C4-2B (cell line): Measurements from ENCODE around the gene CXCR3.
"Not testable (repeated sequence)": the region's sequence is repeated elsewhere in the genome, so short reads cannot be mapped to it uniquely, and the experiment has no call there.

ENCODE experiments used
- H3K27ac ChIP-seq: fragments of 450-650 bp; 2 replicates; pipeline ENCODE4 v1.5.1; 2017
- ZFX ChIP-seq: fragments of 450-650 bp; IDR thresholded peaks from 2 replicates; pipeline ENCODE4 v1.6.1; 2017
- TF ChIP-seq, protein P1 (sequence below): fragments of 450-650 bp; conservative IDR thresholded peaks from 2 replicates; pipeline ENCODE4 v1.5.1; 2017; ENCODE audit warnings: mild to moderate bottlenecking

The CXCR3 gene

DNA sequence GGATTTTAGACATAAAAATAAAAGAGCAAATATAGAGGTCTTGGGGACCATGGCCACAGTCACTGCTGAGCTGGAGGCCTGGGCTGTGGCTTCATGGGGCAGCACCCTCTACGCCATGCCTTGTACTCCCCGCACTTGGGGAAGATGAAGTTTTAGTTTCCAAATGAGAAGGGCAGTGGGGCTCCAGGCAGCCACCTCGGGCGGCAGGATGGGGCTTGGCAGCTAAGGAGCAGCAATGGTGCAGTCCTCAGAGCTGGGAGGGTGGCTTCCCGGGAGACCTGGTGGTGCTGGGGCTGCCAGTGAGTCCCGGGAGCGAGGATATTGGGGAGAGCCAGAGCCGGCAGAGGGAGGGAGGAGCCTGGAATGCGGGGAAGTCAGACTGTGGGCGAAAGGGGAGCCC is 2.4 kb downstream of the CXCR3 start:
- TF ChIP-seq ZFX: no peak
- TF ChIP-seq, protein P1, sequence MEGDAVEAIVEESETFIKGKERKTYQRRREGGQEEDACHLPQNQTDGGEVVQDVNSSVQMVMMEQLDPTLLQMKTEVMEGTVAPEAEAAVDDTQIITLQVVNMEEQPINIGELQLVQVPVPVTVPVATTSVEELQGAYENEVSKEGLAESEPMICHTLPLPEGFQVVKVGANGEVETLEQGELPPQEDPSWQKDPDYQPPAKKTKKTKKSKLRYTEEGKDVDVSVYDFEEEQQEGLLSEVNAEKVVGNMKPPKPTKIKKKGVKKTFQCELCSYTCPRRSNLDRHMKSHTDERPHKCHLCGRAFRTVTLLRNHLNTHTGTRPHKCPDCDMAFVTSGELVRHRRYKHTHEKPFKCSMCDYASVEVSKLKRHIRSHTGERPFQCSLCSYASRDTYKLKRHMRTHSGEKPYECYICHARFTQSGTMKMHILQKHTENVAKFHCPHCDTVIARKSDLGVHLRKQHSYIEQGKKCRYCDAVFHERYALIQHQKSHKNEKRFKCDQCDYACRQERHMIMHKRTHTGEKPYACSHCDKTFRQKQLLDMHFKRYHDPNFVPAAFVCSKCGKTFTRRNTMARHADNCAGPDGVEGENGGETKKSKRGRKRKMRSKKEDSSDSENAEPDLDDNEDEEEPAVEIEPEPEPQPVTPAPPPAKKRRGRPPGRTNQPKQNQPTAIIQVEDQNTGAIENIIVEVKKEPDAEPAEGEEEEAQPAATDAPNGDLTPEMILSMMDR: no peak
- no peak overlapping the region for H3K27ac ChIP-seq

DNA sequence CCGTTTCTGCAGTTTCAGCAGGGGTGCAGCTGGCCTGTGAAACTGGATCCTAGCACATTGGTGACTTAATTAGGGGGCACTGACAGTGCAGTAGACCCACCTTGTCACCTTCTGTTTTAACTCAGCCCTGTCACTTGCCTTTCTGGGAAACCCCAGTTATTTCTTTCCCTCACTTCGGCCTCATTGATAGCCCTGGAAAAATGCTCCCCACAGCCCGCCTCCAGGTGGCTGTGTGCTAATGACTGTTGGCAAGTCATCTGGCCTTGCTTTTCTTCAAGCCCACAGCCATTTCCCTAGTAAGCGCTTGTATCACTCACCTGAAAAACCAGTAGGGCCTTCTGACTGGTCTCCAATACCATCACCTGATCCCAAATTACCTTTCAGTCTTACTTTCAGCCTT is 3.3 kb downstream of the CXCR3 start:
- H3K27ac ChIP-seq: no peak overlapping the region
- TF ChIP-seq ZFX: no peak
- TF ChIP-seq, protein P1: no peak

DNA sequence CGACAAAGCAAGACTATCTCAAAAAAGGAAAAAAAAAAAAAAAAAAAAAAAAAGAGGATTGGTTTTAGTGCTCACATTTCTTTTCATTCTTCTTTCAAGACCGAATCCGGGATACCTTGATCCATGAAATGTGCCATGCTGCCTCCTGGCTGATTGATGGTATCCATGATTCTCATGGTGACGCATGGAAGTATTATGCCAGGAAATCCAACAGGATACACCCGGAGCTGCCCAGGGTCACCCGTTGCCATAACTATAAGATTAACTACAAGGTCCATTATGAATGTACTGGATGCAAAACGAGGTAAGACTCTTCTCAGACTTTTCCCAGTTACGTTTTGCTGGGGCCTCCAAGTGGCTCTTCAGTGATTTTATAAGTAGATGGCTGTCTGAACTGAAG is 6.1 kb downstream of the CXCR3 start:
- H3K27ac ChIP-seq: no peak overlapping the region
- TF ChIP-seq, protein P1: no peak
- no peak for TF ChIP-seq ZFX

DNA sequence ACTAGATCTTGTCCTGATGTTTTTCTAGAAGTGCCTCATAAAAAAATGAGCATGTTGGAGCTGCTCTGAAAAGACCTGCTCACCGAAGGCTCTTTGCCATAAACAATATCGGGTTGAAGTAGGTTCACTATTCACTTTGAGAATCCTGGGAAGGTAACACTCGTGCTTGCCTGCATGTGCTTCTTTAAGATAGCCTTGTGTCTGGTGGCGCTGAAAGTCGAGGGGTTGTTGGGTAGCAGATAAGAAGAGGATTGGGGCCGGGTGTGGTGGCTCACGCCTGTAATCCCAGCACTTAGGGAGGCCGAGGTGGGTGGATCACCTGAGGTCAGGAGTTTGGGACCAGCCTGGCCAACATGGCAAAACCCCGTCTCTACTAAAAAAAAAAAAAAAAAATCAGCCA is 6.6 kb downstream of the CXCR3 start:
- H3K27ac ChIP-seq: not testable (repeated sequence)

DNA sequence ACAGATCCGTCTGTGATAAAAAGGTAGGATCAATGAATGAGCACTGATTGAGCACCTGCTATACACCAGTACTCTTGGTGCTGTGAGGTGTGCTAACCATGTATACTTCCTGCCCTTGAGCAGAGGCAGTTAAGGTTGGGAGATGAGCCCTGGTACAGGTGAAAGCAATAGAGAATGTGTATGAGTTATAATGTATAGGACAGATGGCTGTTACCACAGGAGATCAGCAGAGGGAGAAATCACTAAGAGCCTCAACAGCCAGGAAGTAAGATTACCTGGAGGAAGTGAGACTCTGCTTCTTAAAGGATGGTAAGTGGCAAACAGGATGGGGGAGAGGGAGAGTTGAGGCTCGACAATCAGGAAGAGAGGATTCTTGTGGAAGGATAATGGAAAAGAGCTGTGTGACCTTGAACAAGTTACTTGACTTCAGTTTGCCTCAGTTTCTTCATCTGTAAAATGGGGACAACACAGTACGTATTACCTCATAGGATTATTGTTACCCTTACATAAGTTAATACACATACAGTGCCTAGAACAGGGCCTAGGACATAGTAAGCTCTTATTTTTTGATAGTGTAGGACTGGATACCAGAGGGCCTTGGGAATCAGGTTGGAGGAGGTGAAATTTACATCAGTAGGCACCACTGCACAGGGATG is 9.1 kb downstream of the CXCR3 start:
- H3K27ac ChIP-seq: no peak overlapping the region
- TF ChIP-seq, protein P1: no peak
- TF ChIP-seq ZFX: no peak

DNA sequence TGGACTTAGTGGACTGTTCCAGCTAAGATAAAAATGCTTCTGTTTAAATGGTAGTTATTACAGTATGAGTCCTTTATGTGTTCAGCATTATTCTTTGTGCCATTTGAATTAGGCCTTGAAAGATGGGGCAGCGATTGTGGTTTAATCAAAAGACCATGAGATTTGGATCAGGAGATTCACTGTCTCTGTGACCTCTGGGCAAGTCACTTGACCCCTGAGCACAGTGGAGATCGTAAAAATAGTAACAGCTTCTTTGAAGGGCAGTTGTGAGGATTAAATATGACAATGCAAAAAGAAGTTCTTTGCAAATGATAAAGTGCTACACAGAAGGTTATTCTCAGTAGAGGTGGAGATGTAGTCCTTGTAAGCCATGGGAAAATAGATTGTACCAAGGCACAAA is 10.8 kb downstream of the CXCR3 start:
- TF ChIP-seq ZFX: no peak
- TF ChIP-seq, protein P1: no peak
- H3K27ac ChIP-seq: no peak overlapping the region

DNA sequence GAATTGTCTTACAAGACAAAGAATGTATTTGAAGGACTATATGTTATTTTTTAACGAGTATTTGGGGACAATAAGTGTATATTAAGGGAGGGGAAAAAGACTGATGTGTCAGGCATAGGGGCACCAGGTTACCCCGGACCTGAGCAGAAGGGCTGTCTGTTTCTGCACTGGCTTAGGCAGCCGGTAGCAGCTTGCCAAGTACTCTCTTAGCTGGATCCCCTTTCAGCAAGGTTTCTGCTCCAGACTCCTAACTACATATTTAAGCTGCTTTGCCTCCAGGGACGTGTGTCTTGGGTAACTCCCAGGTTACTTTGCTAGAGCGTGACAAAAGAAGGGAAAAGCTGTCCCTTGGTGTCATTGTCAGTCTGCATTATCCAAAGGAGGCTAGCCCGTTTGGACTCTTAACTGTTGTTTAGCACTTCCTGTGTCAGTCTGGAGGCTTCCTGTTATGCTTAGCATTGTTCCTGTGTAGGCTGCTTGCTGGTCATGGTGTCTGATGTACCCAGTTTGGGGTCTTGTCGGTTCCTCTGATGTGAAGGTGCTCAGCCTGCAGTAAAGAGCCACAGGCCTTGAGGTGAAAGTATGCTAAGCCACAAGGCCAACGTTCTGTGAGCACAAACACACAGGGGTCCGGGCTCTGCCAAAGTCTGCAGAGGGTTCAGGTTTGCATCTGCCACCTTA is 11.6 kb downstream of the CXCR3 start:
- TF ChIP-seq, protein P1: no peak
- TF ChIP-seq ZFX: no peak
- H3K27ac ChIP-seq: no peak overlapping the region
